HG02981 (cell line): ENCODE results near the gene PIP5K1B.

Experiments used
- ATAC-seq: cut with Tn5 transposase; IDR thresholded peaks from one replicate; pipeline ENCODE4 v1.9.1; 2021; ENCODE audit warnings: mild to moderate bottlenecking, moderate library complexity; ENCODE audit not compliant: unreplicated experiment

PIP5K1B gene

GRCh38 chr9:69012696-69013381 is 307.8 kb downstream of the PIP5K1B start:
- ATAC-seq = no peak

GRCh38 chr9:69013382-69013727 is 308.3 kb downstream of the PIP5K1B start:
- no peak for ATAC-seq

- ATAC-seq = no peak
These were observed 309.0 kb downstream of the PIP5K1B start, which contains the start of gene PRKACG for GRCh38 chr9:69014013-69014412. Gene PRKACG, minus strand, starts transcription at chr9:69014113. Its CDS starts 21 bp downstream, at chr9:69014092.

GRCh38 chr9:69016191-69017096 is 311.4 kb downstream of the PIP5K1B start:
- no peak for ATAC-seq

GRCh38 chr9:69018737-69019136 is 313.7 kb downstream of the PIP5K1B start:
- no peak for ATAC-seq

- no peak for ATAC-seq
These were observed 314.8 kb downstream of the PIP5K1B start for GRCh38 chr9:69019808-69020207.

GRCh38 chr9:69020301-69021145 is 315.5 kb downstream of the PIP5K1B start:
- no peak for ATAC-seq

- ATAC-seq = no peak
These were observed 318.6 kb downstream of the PIP5K1B start for GRCh38 chr9:69023650-69024049.

GRCh38 chr9:69027355-69028097 is 322.5 kb downstream of the PIP5K1B start:
- ATAC-seq = peak; percentile 67

GRCh38 chr9:69028754-69029153 is 323.7 kb downstream of the PIP5K1B start:
- ATAC-seq = no peak

- ATAC-seq = no peak
These were observed 324.5 kb downstream of the PIP5K1B start for GRCh38 chr9:69029535-69029934.

- ATAC-seq = no peak
These were observed 326.0 kb downstream of the PIP5K1B start for GRCh38 chr9:69030851-69031645.

- no peak for ATAC-seq
These were observed 329.0 kb downstream of the PIP5K1B start for GRCh38 chr9:69034071-69034470.

GRCh38 chr9:69035438-69036308 is 330.6 kb downstream of the PIP5K1B start, which contains the start of gene FXN:
Gene FXN, plus strand, starts transcription at chr9:69035752. Its CDS starts 31 bp downstream, at chr9:69035783.
- peak; percentile 93 for ATAC-seq

- peak; percentile 21 for ATAC-seq
These were observed 331.3 kb downstream of the PIP5K1B start for GRCh38 chr9:69036309-69036708.

GRCh38 chr9:69036799-69037198 is 331.8 kb downstream of the PIP5K1B start:
- no peak for ATAC-seq

GRCh38 chr9:69040646-69041045 is 335.6 kb downstream of the PIP5K1B start:
- ATAC-seq = no peak
